HL-60/S4 (cell line): ENCODE measurements around the gene IFT81.
"Not testable (repeated sequence)": the region's sequence is repeated elsewhere in the genome, so short reads cannot be mapped to it uniquely, and the experiment has no call there.

Source experiments
- in situ Hi-C: fragments of 300-500 bp; cut with MboI; formaldehyde crosslinking; loops from 2 replicates; pipeline ENCODE4 v1.14.3; 2022; ENCODE audit warnings: low sequenced_read_pairs

Gene IFT81

DNA sequence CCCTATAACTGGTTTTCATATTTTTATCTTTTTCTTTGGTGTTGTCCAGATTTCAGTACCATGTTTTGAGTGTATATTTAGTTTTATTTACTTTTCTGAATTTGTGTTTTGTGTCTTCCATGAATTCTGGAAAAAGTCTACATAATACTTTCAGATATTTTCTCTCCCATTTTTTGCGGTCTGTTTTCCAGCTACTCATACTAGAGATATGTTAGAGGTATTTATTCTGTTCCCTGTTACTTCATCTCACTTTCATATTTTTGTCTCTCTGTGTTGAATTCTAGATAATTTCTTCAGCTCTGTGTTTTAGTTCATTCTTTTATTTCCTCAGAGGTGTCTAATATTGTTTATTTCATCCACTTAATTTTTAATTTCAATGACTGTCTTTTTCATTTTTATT is 74.2 kb downstream of the IFT81 start:
- in situ Hi-C loops = no loop called here

- in situ Hi-C loops = no loop called here
These were observed 75.4 kb downstream of the IFT81 start for GRCh38 chr12:110199339-110200123.

DNA sequence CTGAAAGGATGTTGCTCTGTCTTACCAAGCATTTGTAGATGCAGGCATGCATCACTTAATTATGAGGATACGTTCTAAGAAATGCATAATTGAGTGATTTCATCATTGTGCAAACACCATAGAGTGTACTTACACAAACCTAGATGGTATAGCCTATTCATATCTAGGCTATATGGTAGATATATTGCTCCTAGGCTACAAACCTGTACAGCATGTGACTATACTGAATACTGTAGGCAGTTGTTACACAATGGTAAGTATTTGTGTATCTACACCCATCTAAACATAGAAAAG is 75.9 kb downstream of the IFT81 start:
- in situ Hi-C loops = no loop called here

DNA sequence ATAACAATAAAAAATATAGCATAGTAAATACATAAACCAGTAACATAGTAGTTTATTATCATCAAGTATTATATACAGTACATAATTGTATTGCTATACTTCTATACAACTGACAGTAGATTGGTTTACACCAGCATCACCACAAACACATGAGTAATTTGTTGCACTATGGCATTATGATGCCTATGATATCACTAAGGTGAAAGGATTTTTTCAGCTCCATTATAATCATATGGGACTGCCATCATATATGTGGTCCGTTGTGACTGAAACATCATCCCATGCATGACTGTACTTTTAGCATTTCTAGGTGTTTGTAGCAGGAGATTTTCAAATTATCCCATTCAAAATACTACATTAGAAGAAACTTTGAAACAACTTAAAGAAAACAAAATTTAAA is 77.8 kb downstream of the IFT81 start:
- in situ Hi-C loops = no loop called here

DNA sequence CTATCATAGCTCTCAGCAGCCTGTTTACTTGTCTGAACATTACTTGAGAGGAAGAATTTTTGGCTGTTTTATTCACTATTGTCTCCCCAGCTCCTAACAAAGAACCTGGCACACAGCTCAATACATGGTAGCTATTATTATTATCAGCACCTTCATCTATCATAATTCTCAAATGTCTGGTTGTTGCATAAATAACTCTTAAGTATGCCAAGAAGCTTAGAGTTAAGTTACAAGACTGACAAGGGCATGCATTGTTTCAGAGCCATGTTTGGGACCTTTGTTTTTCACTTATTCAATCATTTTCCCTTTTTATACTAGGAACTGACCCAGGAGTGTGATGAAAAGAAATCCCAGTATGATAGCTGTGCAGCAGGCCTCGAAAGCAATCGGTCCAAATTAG is 79.4 kb downstream of the IFT81 start:
- in situ Hi-C loops = no loop called here

- in situ Hi-C loops = no loop called here
These were observed 81.8 kb downstream of the IFT81 start for GRCh38 chr12:110205931-110206330.

DNA sequence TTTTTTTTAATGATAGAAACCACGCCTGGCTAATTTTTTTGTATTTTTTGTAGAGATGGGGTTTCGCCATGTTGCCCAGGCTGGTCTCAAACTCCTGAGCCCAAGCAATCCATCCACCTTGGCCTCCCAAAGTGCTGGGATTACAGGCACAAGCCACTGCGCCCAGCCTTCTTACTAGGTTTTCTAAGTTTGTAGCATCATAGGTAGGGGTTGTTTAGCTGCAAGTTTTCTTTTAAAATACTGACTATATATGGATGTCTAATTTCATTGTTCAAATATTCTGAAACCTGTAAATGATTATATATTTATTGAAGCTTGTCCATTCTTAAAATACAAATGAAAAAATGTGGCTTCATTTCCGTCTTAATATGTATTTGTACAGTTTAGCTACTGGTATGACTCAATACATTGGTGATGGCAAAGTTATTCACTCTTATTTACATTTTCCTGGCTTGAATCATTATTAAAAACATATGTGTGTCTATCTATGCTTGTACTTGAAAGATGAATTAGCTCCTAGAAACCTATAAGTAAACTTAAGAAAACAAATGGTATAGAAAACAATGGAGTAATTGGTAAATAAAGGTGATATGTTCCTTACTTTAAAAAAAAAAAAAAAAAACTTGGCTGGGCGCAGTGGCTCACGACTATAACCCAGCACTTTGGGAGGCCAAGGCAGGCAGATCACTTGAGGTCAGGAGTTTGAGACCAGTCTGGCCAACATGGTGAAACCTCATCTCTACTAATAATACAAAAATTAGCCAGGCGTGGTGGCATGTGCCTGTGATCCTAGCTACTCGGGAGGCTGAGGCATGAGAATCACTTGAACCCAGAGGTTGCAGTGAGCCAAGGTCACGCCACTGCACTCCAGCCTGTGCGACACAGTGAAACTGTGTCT is 87.7 kb downstream of the IFT81 start:
- in situ Hi-C loops = not testable (repeated sequence)

- in situ Hi-C loops = no loop called here
These were observed 94.0 kb downstream of the IFT81 start for GRCh38 chr12:110217996-110218674.

DNA sequence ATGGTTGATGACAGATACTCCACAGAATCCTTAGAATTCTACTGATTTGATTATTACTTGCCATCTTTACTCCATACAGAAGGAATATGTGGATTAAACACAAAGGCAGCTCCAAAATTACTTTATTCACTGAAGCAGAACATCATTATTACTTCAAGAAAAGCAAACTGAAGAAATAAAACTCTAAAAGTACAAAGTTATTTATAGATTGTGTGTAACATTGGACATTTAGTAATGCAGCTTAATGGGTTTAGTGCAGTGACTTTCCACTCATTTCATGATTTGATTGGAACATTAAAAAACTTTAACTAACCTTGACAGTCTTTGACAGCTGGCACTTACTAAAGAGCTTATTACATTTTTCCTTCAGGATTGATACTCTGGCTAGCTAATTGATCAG is 97.9 kb downstream of the IFT81 start:
- in situ Hi-C loops = no loop called here

DNA sequence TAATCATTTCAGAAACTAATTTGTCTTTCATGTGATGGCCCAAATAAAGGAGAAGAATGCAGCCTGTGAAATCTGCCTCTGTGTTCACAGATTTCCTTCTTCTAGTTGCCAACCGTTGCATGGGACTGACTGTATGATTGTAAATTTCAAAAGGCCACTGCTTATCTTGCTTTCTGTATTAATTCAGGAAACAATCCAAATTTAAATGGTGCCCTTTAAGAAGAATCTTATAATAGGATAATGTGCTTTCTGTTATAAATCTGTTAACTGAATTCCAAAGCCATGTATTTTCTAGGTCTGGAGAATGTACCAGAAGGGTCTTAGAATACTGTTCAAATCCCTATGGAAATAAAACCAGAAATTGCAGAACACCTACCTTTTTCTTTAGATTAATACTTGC is 98.3 kb downstream of the IFT81 start:
- in situ Hi-C loops = no loop called here

GRCh38 chr12:110223777-110224378 is 99.7 kb downstream of the IFT81 start:
- in situ Hi-C loops = no loop called here

DNA sequence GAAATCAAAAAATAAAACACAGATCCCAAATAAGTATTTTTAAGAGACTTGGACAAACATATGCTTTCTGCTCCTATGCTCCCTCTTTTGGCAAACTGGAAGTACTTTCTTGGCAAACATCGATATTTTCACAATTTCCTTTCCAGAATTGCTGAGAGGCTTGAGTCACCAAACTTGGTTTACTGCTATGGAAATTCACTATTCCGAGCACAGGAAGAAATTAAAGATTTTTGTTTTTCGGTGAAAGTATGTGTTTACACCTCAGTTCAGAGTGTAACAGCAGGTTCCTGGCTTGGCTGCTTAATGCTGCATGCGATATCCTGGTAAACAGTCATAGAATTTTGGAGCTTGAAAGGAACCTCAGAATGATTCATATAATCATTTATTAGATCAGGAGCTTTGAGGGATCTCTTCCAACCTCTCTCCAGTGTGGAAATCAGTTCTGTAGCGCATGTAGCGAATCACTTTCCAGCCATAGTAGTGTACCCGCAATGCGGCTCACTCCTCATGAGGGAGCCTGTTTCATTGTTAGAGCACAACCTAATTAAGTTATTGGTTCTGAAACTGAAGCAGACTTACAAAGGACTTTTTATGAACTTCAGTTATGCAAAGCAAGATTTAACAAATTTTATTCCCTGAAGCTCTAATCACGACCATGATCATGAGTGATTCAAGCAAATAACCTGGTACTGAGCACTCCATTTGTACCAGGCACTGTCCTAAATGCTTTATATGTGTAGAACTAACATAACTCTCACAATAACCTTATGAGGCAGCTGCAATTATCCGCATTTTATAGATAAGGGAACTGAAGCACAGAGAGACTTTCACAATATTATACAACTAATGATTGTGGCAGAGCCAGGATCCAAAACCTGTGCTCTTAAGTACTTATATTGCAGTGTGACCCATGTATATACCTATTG is 100.5 kb downstream of the IFT81 start:
- in situ Hi-C loops = no loop called here

DNA sequence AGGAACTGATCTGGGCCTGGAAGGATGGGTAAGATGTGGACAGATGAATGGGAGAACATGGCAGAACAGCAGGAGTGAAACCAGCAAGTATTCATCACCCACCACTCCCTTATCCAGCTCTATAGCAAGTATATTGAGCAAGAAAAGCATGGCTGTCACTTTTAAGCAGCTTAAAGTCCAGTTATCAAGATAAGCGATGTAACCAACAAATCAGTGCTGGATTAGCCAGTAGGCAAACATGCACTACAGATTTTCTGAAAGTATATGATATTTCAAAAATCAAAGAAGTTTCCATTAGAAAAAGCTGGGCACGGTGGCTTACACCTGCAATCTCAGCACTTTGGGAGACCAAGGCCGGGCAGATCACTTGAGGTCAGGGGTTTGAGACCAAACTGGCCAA is 103.0 kb downstream of the IFT81 start:
- in situ Hi-C loops = no loop called here

- in situ Hi-C loops = not testable (repeated sequence)
These were observed 104.2 kb downstream of the IFT81 start for GRCh38 chr12:110228348-110228747.

GRCh38 chr12:110228756-110229155 is 104.6 kb downstream of the IFT81 start:
- in situ Hi-C loops = no loop called here

DNA sequence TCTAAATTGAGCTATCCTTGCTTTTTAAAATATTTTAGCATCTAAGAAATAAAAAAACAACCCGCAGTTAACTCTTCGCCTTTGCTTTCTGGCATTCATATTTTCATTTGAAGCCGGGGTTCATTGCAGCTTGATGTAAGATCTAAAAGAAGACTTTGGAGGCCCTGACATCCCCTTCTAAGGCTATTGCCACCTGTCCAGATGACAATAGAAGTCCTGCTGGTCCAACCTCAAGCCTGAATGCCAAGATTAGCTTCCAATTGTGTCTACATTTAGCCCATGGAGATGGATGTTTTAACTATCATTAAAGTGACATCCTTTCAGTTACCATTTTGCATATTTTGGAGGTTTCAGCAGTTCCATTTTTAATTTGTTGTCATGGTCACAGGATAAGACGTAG is 105.3 kb downstream of the IFT81 start:
- in situ Hi-C loops = no loop called here

- in situ Hi-C loops = no loop called here
These were observed 106.5 kb downstream of the IFT81 start for GRCh38 chr12:110230655-110231054.

DNA sequence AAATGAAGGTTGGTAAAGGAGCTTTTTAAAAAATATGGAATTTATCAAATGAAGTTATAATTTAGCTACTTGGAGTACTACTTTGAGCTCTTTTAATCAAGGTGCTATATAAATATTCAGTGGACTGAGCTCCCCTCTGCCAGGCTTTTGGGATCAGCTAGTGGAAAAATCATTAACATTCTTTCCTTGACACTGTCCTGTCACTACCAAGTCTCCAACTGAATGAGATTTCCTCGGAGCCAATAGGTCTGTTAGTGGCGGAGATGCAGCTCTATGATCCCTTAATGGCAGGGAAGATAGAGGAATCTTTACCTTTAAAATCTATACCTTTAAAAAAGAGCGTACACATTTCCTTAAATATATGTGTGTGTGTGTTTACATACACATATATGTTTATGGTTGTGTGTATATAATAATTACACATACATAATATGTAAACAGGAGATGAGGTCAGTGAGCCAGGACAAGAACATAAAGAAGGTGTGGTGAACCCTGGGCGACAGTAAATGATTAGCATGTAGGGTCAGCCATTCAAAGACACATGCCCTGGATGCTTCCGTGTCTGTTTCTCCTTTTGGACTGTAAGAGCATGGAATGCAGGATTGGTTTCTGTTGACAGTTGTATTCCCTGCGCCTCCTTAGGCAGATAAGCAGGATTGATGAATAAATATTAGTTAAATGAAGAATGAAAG is 109.2 kb downstream of the IFT81 start:
- in situ Hi-C loops = no loop called here

- in situ Hi-C loops = no loop called here
These were observed 110.2 kb downstream of the IFT81 start for GRCh38 chr12:110234331-110234751.

- in situ Hi-C loops = no loop called here
These were observed 110.6 kb downstream of the IFT81 start for GRCh38 chr12:110234755-110235154.
